Breast epithelium (tissue), 3 donors: ENCODE measurements around the gene RAB43.

Experiments used
- POLR2A ChIP-seq: fragments of 450-650 bp; IDR thresholded peaks from one replicate; pipeline ENCODE4 v1.6.1; 2016; ENCODE audit warnings: antibody characterized with exemption, mild to moderate bottlenecking, moderate library complexity
- TF ChIP-seq, protein P1 (sequence below), 3 donors: fragments of 450-650 bp; IDR thresholded peaks; one replicate each; pipeline ENCODE4 v1.5.1; 2016 to 2017; ENCODE audit warnings: antibody characterized with exemption in 3 of 3, mild to moderate bottlenecking in 3 of 3, moderate library complexity in 3 of 3

DNA sequence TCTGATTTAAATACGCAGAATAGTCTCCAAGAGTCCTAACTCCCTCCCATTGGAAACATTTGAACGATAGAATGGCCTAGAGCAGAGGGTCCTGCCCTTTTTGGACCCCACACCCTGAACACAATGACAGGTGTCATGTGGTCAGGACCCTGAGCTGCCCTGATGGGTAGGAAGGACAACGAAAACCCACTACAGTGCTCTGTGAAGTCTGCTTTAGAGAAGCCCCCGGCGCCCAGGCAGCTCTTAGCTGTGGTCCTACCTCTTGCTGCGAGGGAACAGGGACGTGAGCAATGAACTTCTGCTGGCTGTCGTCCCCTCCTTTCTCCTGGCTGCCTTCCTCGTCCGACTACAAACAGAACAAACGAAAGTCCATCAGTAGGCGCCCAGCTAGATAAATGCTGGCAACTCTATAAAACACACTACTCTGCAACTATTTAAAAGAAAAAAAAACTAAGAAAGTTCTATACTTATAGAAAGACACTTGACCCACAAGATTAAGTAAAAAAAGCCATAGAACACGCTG lies 8.7 kb upstream of the RAB43 start:
- TF ChIP-seq POLR2A: no peak
- TF ChIP-seq, protein P1, sequence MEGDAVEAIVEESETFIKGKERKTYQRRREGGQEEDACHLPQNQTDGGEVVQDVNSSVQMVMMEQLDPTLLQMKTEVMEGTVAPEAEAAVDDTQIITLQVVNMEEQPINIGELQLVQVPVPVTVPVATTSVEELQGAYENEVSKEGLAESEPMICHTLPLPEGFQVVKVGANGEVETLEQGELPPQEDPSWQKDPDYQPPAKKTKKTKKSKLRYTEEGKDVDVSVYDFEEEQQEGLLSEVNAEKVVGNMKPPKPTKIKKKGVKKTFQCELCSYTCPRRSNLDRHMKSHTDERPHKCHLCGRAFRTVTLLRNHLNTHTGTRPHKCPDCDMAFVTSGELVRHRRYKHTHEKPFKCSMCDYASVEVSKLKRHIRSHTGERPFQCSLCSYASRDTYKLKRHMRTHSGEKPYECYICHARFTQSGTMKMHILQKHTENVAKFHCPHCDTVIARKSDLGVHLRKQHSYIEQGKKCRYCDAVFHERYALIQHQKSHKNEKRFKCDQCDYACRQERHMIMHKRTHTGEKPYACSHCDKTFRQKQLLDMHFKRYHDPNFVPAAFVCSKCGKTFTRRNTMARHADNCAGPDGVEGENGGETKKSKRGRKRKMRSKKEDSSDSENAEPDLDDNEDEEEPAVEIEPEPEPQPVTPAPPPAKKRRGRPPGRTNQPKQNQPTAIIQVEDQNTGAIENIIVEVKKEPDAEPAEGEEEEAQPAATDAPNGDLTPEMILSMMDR (IDR thresholded peaks at IDR 0.05): no peak
